GM18526 (cell line): ENCODE data around the gene PHLDA1.

Source experiments
- POLR2A ChIP-seq: IDR thresholded peaks from 3 replicates; pipeline ENCODE4 v1.6.1; 2011; ENCODE audit not compliant: insufficient read length; ENCODE audit errors: extremely low read depth

Gene PHLDA1

GRCh38 chr12:76031414-76032042, at the start of gene PHLDA1:
Gene PHLDA1, minus strand, starts transcription at chr12:76031776.
- peak; percentile 70 for TF ChIP-seq POLR2A

- TF ChIP-seq POLR2A, result no peak
These were observed 49.3 kb upstream of the PHLDA1 start for GRCh38 chr12:76080729-76081415.

GRCh38 chr12:76080017-76080728, 48.6 kb upstream of the PHLDA1 start:
- no peak for TF ChIP-seq POLR2A

- TF ChIP-seq POLR2A, result no peak
These were observed 47.2 kb upstream of the PHLDA1 start for GRCh38 chr12:76078748-76079147.

GRCh38 chr12:76075448-76075847, 43.9 kb upstream of the PHLDA1 start:
- TF ChIP-seq POLR2A, result no peak

- TF ChIP-seq POLR2A, result no peak
These were observed 43.2 kb upstream of the PHLDA1 start for GRCh38 chr12:76074701-76075336.

- TF ChIP-seq POLR2A, result no peak
These were observed 42.0 kb upstream of the PHLDA1 start for GRCh38 chr12:76073561-76073960.

- no peak for TF ChIP-seq POLR2A
These were observed 41.0 kb upstream of the PHLDA1 start for GRCh38 chr12:76072568-76072967.

GRCh38 chr12:76069339-76069738, 37.8 kb upstream of the PHLDA1 start:
- TF ChIP-seq POLR2A, result no peak

GRCh38 chr12:76065917-76066316, 34.3 kb upstream of the PHLDA1 start:
- TF ChIP-seq POLR2A, result no peak

GRCh38 chr12:76064904-76065303, 33.3 kb upstream of the PHLDA1 start:
- TF ChIP-seq POLR2A, result no peak

- no peak for TF ChIP-seq POLR2A
These were observed 28.5 kb upstream of the PHLDA1 start for GRCh38 chr12:76060111-76060510.

- no peak for TF ChIP-seq POLR2A
These were observed 25.8 kb upstream of the PHLDA1 start for GRCh38 chr12:76057326-76057725.

- TF ChIP-seq POLR2A, result no peak
These were observed 23.8 kb upstream of the PHLDA1 start for GRCh38 chr12:76055393-76055792.

GRCh38 chr12:76049575-76050251, 18.1 kb upstream of the PHLDA1 start:
- no peak for TF ChIP-seq POLR2A

GRCh38 chr12:76047742-76048141, 16.2 kb upstream of the PHLDA1 start:
- TF ChIP-seq POLR2A, result no peak

GRCh38 chr12:76047060-76047459, 15.5 kb upstream of the PHLDA1 start:
- TF ChIP-seq POLR2A, result no peak
